HG03460 (cell line): Measurements from ENCODE around the gene RNF213.
"Not testable (repeated sequence)": the region's sequence is repeated elsewhere in the genome, so short reads cannot be mapped to it uniquely, and the experiment has no call there.

Experiments used
- ATAC-seq: cut with Tn5 transposase; IDR thresholded peaks from one replicate; pipeline ENCODE4 v1.9.1; 2021; ENCODE audit not compliant: unreplicated experiment

Gene RNF213

DNA sequence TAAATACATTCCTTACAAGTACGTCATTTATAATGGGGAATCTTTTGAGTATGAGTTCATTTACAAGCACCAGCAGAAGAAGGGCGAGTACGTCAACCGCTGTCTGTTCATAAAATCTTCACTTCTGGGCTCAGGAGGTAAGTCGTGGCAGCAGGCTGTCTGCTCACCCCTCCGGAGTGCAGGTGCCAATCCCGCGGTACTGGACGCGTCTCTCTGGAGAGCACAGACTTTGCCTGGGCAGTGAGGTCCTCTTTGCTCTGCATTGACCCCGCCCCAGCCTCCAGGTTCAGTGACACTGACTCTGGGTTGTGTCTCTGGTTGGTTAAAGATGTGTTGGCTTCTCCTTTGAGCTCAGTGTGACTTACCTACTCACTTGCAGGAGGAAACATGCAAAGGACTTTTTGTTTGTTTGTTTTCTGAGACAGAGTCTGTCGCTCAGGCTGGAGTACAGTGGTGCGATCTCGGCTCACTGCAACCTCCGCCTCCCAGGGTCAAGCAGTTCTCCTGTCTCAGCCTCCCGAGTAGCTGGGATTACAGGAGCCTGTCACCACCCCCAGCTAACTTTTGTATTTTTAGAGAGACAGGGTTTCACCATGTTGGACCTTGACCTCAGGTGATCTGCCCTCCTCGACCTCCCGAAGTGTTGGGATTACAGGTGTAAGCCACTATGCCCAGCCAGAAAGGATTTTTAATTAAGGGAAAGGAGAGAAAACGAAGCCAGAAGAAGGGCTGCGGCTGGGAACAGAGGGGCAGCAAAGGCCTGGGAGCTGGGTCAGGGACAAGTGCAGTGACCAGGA is 31.2 kb downstream of the RNF213 start:
- no peak for ATAC-seq

DNA sequence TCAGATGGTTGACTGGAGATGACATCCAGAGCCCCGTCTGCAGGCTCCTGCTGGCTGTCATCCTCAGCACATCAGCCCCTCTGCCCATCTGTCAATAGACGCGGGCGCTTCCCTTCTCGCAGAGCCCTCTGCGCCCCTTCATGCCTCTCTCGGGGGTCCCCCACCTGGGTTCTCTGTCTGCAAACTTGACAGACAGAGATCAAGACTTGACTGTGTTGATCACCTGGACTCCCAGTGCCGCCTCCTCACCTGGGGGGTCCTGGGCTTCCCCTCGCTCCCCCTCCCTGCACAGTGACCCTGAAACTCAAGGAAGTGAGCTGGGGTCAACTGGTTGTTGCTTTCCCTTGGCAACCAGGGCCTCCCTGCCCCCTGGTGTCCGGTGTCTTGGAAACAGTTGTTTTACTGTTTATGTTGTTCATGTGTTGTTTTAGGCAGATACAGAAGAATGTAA is 31.9 kb downstream of the RNF213 start:
- ATAC-seq, result no peak

DNA sequence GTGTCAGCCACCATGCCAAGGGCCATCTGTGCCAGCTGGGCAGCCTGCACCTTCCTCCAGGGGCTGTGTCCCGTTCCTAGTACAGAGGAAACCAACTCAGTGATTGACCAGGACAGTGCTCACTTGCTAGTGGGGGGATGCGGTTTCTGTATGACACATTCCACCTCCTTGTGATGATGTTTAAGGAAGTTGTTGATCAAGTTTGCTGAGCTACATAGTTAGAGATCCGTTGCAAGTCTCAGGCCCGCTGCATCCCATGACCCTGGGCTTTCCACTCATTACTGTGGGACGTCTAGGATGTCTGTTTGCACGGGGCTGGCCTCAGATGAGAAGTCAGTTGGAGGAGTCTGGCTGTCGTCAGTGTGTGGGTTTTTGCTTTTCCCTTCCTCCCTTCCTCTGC is 33.6 kb downstream of the RNF213 start:
- ATAC-seq, result no peak

GRCh38 chr17:80294653-80295052 is 34.0 kb downstream of the RNF213 start:
- ATAC-seq, result no peak

DNA sequence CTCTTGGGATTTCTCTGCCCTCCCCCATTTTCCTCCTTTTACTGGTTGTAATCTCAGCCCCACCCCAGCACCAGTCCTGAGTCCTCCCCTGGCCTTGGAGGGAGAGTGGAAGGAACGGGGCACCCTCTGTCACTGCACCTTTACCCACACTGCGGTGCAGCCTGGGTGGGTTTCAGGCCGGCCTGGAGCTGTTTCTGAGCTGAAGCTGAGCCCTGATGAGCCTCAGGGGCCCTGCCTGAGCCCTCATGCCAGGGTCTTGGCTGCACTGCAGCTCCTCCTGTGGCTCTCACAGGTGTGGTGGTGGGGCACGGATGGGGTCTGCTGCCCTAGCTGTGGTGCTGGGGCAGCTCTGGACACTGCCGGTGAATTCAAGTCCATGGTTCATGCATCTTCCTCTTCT is 34.5 kb downstream of the RNF213 start:
- no peak for ATAC-seq

DNA sequence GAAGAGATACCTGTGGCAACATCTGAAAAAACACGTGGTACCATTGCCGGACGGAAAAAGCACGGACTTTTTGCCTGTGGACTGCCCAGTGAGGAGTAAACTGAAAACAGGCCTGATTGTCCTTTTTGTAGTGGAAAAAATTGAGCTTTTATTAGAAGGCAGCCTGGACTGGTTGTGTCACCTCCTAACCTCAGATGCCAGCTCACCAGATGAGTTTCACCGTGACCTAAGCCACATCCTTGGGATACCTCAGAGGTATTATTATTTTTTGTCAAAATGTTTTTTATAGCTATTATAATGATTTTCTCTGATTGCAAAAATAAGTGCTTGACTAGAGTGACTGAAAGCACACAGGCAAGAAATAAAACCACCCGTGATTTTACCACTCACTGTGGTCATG is 34.9 kb downstream of the RNF213 start:
- ATAC-seq, result no peak

GRCh38 chr17:80296221-80296620 is 35.6 kb downstream of the RNF213 start:
- no peak for ATAC-seq

DNA sequence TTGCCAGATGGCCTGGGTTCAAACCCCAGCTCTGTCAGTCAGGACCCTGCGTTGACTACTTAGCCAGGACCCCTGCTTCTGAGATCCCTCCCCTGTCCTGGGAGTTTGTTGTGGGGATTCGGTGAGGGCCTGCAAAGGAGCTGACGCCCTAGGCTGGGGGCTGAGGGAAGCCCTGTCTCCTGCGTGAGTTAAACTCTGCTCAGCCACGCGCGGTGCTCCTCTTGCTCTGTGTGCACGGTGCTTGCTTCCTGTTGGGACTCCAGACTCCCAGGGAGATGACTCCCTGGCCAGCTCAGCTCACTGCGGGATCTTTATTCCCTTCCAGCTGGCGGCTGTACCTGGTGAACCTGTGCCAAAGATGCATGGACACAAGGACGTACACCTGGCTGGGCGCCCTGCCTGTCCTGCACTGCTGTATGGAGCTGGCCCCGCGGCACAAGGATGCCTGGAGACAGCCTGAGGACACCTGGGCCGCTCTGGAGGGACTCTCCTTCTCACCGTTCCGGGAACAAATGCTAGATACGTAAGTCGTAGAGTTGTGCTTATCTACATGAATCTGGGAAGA is 37.4 kb downstream of the RNF213 start:
- ATAC-seq, result no peak

GRCh38 chr17:80299350-80300100 is 38.9 kb downstream of the RNF213 start:
- not testable (repeated sequence) for ATAC-seq

- ATAC-seq, result not testable (repeated sequence)
Observed at GRCh38 chr17:80300756-80301155, 40.1 kb downstream of the RNF213 start.

GRCh38 chr17:80303824-80304223 is 43.2 kb downstream of the RNF213 start:
- no peak for ATAC-seq

- ATAC-seq, result no peak
Observed at GRCh38 chr17:80307994-80308691, 47.5 kb downstream of the RNF213 start.

- ATAC-seq, result no peak
Observed at GRCh38 chr17:80308692-80309517, 48.3 kb downstream of the RNF213 start.

GRCh38 chr17:80311216-80311827 is 50.7 kb downstream of the RNF213 start:
- no peak for ATAC-seq

DNA sequence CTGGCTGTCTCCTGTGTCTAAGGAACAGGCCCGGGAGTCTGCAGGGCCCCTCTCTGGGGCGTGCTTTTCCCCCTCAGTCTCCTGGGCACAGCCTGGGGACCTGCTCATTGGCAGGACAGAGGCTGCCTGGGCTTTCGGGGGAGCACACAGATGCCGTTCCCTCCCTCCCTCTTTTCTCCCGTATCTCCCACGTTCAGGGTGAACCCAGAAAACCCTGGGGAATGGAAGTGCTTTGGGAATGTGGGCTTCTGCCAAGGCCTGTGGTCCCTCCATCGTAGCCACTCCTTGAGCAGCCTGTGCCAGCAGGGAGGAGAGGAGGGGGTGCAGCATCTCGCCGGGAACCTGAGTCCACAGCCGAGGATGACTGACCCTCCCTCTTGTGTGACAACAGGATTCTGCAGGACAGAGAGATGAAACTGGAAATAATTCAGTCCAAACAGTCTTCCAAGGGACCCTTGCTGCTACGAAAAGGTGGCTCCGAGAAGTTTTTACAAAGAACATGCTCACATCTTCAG is 52.0 kb downstream of the RNF213 start:
- ATAC-seq, result no peak

- ATAC-seq, result no peak
Observed at GRCh38 chr17:80313160-80313829, 52.6 kb downstream of the RNF213 start.

- not testable (repeated sequence) for ATAC-seq
Observed at GRCh38 chr17:80313946-80314345, 53.3 kb downstream of the RNF213 start.

- no peak for ATAC-seq
Observed at GRCh38 chr17:80315517-80316182, 55.0 kb downstream of the RNF213 start.

GRCh38 chr17:80316431-80316830 is 55.8 kb downstream of the RNF213 start:
- no peak for ATAC-seq
